H9 (cell line): ENCODE results near the gene NDUFS6. TPM values are rescaled to one million over a fixed set of nuclear protein-coding genes. Genes with fewer than 3 reads are reported as not detected.

Source experiments
- DNase-seq: peaks from one replicate; pipeline ENCODE4 v3.0.0-alpha.2; 2017
- H2AFZ ChIP-seq: one replicate; pipeline ENCODE4 v1.6.1; 2013; ENCODE audit warnings: mild to moderate bottlenecking, low read length, control low read depth, moderate library complexity
- H2AK5ac ChIP-seq: 2 replicates; pipeline ENCODE4 v1.6.1; 2013; ENCODE audit warnings: low read length, control low read depth, mixed read lengths; ENCODE audit not compliant: insufficient read length
- H2BK120ac ChIP-seq: one replicate; pipeline ENCODE4 v1.6.1; 2013; ENCODE audit warnings: low read depth, mild to moderate bottlenecking, low read length, control low read depth, inconsistent platforms; ENCODE audit not compliant: poor library complexity, severe bottlenecking
- H2BK12ac ChIP-seq: 2 replicates; pipeline ENCODE4 v1.6.1; 2013; ENCODE audit warnings: low read length, control low read depth, mixed read lengths, low read depth; ENCODE audit not compliant: insufficient read length
- H2BK15ac ChIP-seq: 2 replicates; pipeline ENCODE4 v1.6.1; 2013; ENCODE audit warnings: low read depth, low read length, control low read depth
- H2BK20ac ChIP-seq: one replicate; pipeline ENCODE4 v1.6.1; 2013; ENCODE audit warnings: low read depth, mild to moderate bottlenecking, low read length, control low read depth, inconsistent platforms; ENCODE audit not compliant: poor library complexity, severe bottlenecking
- H2BK5ac ChIP-seq: 2 replicates; pipeline ENCODE4 v1.6.1; 2013; ENCODE audit warnings: low read length, control low read depth, mixed read lengths; ENCODE audit not compliant: insufficient read length
- H3K14ac ChIP-seq: 2 replicates; pipeline ENCODE4 v1.6.1; 2013; ENCODE audit warnings: low read length, control low read depth; ENCODE audit not compliant: insufficient read depth
- H3K18ac ChIP-seq: 2 replicates; pipeline ENCODE4 v1.6.1; 2013; ENCODE audit warnings: low read depth, mild to moderate bottlenecking, mixed read lengths, low read length, control low read depth; ENCODE audit not compliant: insufficient read length
- H3K23ac ChIP-seq: 2 replicates; pipeline ENCODE4 v1.6.1; 2013; ENCODE audit warnings: low read length, control low read depth, mixed read lengths, low read depth; ENCODE audit not compliant: insufficient read length
- H3K23me2 ChIP-seq: 2 replicates; pipeline ENCODE4 v1.6.1; 2013; ENCODE audit warnings: low read depth, mild to moderate bottlenecking, mixed read lengths, low read length, control low read depth; ENCODE audit not compliant: insufficient read length, poor library complexity, severe bottlenecking
- H3K27ac ChIP-seq: 2 replicates; pipeline ENCODE4 v1.5.1; 2013; ENCODE audit warnings: low read length, control low read depth, mixed read lengths, low read depth; ENCODE audit not compliant: insufficient read length
- H3K27me3 ChIP-seq: 2 replicates; pipeline ENCODE4 v1.6.1; 2013; ENCODE audit warnings: low read length, control low read depth, inconsistent platforms; ENCODE audit not compliant: insufficient read depth
- H3K4ac ChIP-seq: 2 replicates; pipeline ENCODE4 v1.6.1; 2013; ENCODE audit warnings: low read depth, mild to moderate bottlenecking, control low read depth, inconsistent platforms, low read length, moderate library complexity
- H3K4me1 ChIP-seq: 2 replicates; pipeline ENCODE4 v1.6.1; 2013; ENCODE audit warnings: low read length, control low read depth, inconsistent platforms; ENCODE audit not compliant: insufficient read depth
- H3K4me2 ChIP-seq: 2 replicates; pipeline ENCODE4 v1.6.1; 2013; ENCODE audit warnings: low read length, control low read depth, mixed read lengths; ENCODE audit not compliant: insufficient read length, insufficient read depth
- H3K56ac ChIP-seq: 2 replicates; pipeline ENCODE4 v1.6.1; 2013; ENCODE audit warnings: low read depth, mild to moderate bottlenecking, mixed read lengths, low read length, control low read depth; ENCODE audit not compliant: insufficient read length
- H3K79me1 ChIP-seq: 2 replicates; pipeline ENCODE4 v1.6.1; 2013; ENCODE audit warnings: low read depth, mild to moderate bottlenecking, moderate library complexity, low read length, control low read depth, inconsistent platforms; ENCODE audit not compliant: insufficient read depth, poor library complexity, severe bottlenecking
- H3K79me2 ChIP-seq: 2 replicates; pipeline ENCODE4 v1.6.1; 2013; ENCODE audit warnings: low read length, control low read depth, inconsistent platforms; ENCODE audit not compliant: insufficient read depth
- H3K9ac ChIP-seq: 2 replicates; pipeline ENCODE4 v1.6.1; 2013; ENCODE audit warnings: low read length, control low read depth, mixed read lengths; ENCODE audit not compliant: insufficient read length; ENCODE audit errors: extremely low read depth
- H3K9me3 ChIP-seq: one replicate; pipeline ENCODE4 v1.6.1; 2013; ENCODE audit warnings: low read depth, low read length, inconsistent platforms; ENCODE audit not compliant: control insufficient read depth
- H3T11ph ChIP-seq: one replicate; pipeline ENCODE4 v1.6.1; 2013; ENCODE audit warnings: mild to moderate bottlenecking, low read length, control low read depth, inconsistent platforms
- H4K20me1 ChIP-seq: one replicate; pipeline ENCODE4 v1.6.1; 2013; ENCODE audit not compliant: control insufficient read depth, insufficient read length, insufficient read depth
- H4K5ac ChIP-seq: 2 replicates; pipeline ENCODE4 v1.6.1; 2013; ENCODE audit warnings: low read depth, mild to moderate bottlenecking, mixed read lengths, low read length, control low read depth; ENCODE audit not compliant: insufficient read length
- H4K8ac ChIP-seq: replicated peaks from 2 replicates; pipeline ENCODE4 v1.6.1; 2013; ENCODE audit warnings: low read length, control low read depth, mixed read lengths, low read depth; ENCODE audit not compliant: insufficient read length
- H4K91ac ChIP-seq: 2 replicates; pipeline ENCODE4 v1.6.1; 2013; ENCODE audit warnings: low read depth, mild to moderate bottlenecking, moderate library complexity, mixed read lengths, low read length, control low read depth; ENCODE audit not compliant: insufficient read length
- H3K27ac Mint-ChIP-seq, 3 experiments: 2 replicates in 2 of 3; 3 replicates in 1 of 3; pipeline ENCODE4 v1.8.0; 2020 to 2021; ENCODE audit warnings: mixed read lengths in 3 of 3, mild to moderate bottlenecking in 1 of 3, moderate library complexity in 1 of 3
- H3K27me3 Mint-ChIP-seq: 2 replicates; pipeline ENCODE4 v1.8.0; 2021; ENCODE audit warnings: low read depth, mild to moderate bottlenecking, moderate library complexity, mixed read lengths
- H3K36me3 Mint-ChIP-seq, 3 experiments: 2 replicates in 2 of 3; 3 replicates in 1 of 3; pipeline ENCODE4 v1.8.0; 2020 to 2021; ENCODE audit warnings: low read depth in 3 of 3, mixed read lengths in 3 of 3; ENCODE audit not compliant: insufficient read depth in 1 of 3
- H3K4me1 Mint-ChIP-seq, 2 experiments: 2 replicates each; pipeline ENCODE4 v1.8.0; 2020; ENCODE audit warnings: mixed read lengths in 2 of 2
- H3K4me3 Mint-ChIP-seq, 2 experiments: 2 replicates in 1 of 2; 3 replicates in 1 of 2; pipeline ENCODE4 v1.8.0; 2020 to 2021; ENCODE audit warnings: mild to moderate bottlenecking in 2 of 2, mixed read lengths in 2 of 2, moderate library complexity in 1 of 2
- H3K9me3 Mint-ChIP-seq, 2 experiments: 2 replicates in 1 of 2; 3 replicates in 1 of 2; pipeline ENCODE4 v1.8.0; 2020; ENCODE audit warnings: mild to moderate bottlenecking in 2 of 2, mixed read lengths in 2 of 2, moderate library complexity in 1 of 2
- CTCF ChIP-seq: fragments of 200-600 bp; sonication (generic); conservative IDR thresholded peaks from 3 replicates; pipeline ENCODE4 v1.8.0; 2021; ENCODE audit warnings: antibody characterized with exemption, mild to moderate bottlenecking
- WGBS: extraction: QIAGEN DNeasy Blood & Tissue Kit; methylation state at CpG from one replicate; pipeline ENCODE4 v1.1.7; 2013; ENCODE audit warnings: missing lambda C conversion rate, low lambda C conversion rate, mixed read lengths; ENCODE audit not compliant: insufficient read length; ENCODE audit errors: extremely low coverage; 5-methylcytosine and 5-hydroxymethylcytosine counted together
- total RNA-seq: library from RNA; stranded (reverse); gene quantifications from 2 replicates; pipeline ENCODE4 v1.2.1, GENCODE V29; 2021

NDUFS6 gene
- total RNA-seq, 1 experiment from 2014 or later: 62.5 TPM

DNA sequence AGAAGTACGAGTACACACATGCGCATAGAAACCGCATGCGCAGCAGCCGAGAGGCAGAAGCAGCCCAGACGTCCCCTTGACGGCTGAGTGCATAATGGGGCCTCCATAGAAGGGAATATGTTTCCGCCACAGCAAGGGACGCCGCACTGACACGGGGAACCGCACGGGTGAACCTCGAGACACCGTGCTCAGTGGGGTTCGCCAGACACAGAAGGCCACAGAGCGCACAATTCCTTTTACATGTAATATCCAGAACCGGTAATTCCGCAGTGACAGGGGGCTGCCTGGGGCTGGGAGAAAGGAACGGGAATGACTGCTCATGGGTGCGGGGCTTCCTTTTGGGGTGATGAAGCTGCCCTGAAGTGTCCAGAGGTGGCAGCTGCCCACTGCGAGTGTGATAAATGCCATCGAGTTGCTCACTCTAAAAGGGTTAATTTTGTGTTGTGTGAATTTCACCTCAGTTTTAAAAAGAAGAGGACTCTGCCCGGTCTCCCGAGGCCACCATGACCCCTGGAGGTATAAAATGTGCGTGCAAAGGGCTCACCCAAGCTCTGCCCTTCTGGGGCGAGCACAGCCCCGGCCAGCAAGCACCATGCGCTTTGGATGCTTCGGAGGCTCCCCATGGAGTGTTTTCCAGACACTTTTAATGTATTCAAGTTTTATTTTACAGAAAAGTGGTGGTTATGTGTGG lies 31.3 kb upstream of the NDUFS6 start:
- H3K4me1 ChIP-seq: no peaks in the 10 kb centered on the region
- no CpG with 5 or more reads among the region's 30 CpGs for WGBS
- no peak overlapping the region for H4K91ac ChIP-seq
- Mint-ChIP-seq H3K36me3 (no peaks in the 10 kb centered on the region), H3K4me3 (no peak overlapping the region; a peak in 1 of 5 replicates), H3K4me1 (peaks cover 6 to 8% of the 10 kb centered on the region in 2 experiments), H3K27ac (no peak overlapping the region), H3K27me3 (peaks cover 4% of the 10 kb centered on the region; the same call in 1 of the 2 replicates), H3K9me3 (peaks cover 0 to 3% of the 10 kb centered on the region in 2 experiments; a peak in 3 of 5 replicates)
- no peak overlapping the region for H3K27ac ChIP-seq
- no peak overlapping the region for H2AK5ac ChIP-seq
- no peak overlapping the region for H2BK20ac ChIP-seq
- H3K9ac ChIP-seq: no peak overlapping the region
- no peak overlapping the region for H3K4me2 ChIP-seq
- no peak overlapping the region for H4K5ac ChIP-seq
- no peak overlapping the region for H2BK5ac ChIP-seq
- H3K23ac ChIP-seq: no peak overlapping the region
- H3K79me1 ChIP-seq: no peaks in the 10 kb centered on the region
- H3T11ph ChIP-seq: no peak overlapping the region
- no peaks in the 10 kb centered on the region for H3K9me3 ChIP-seq
- no peak overlapping the region for H2BK15ac ChIP-seq
- H3K4ac ChIP-seq: no peak overlapping the region
- DNase-seq: no peak
- H3K14ac ChIP-seq: no peak overlapping the region
- H2BK120ac ChIP-seq: no peak overlapping the region
- H2AFZ ChIP-seq: no peak overlapping the region
- no peaks in the 10 kb centered on the region for H3K79me2 ChIP-seq
- no peak overlapping the region for H2BK12ac ChIP-seq
- H4K8ac ChIP-seq: no peak overlapping the region
- TF ChIP-seq CTCF: no peak
- no peaks in the 10 kb centered on the region; the same call in 1 of the 2 replicates for H3K27me3 ChIP-seq
- no peaks in the 10 kb centered on the region for H3K23me2 ChIP-seq
- H4K20me1 ChIP-seq: no peaks in the 10 kb centered on the region
- H3K56ac ChIP-seq: no peak overlapping the region
- no peak overlapping the region for H3K18ac ChIP-seq
